Colonic mucosa (tissue), 4 donors: ENCODE results near the gene TEKT1. TPM values are rescaled to one million over a fixed set of nuclear protein-coding genes. Genes with fewer than 3 reads are reported as not detected.
A peak's percentile ranks its signal among the peaks of the same experiment; 100 is the strongest.

Experiments
- DNase-seq: peaks from one replicate; pipeline ENCODE4 v3.0.0-alpha.2; 2020
- H3K27ac ChIP-seq: fragments of 200-600 bp; one replicate; pipeline ENCODE4 v1.8.0; 2021
- H3K27me3 ChIP-seq: fragments of 200-600 bp; one replicate; pipeline ENCODE4 v1.8.0; 2021
- H3K36me3 ChIP-seq: fragments of 200-600 bp; one replicate; pipeline ENCODE4 v1.8.0; 2021
- H3K4me1 ChIP-seq: fragments of 200-600 bp; one replicate; pipeline ENCODE4 v1.8.0; 2021; ENCODE audit warnings: mild to moderate bottlenecking
- H3K4me3 ChIP-seq: fragments of 200-600 bp; one replicate; pipeline ENCODE4 v1.8.0; 2021
- H3K9ac ChIP-seq, 2 donors: one replicate each; pipeline ENCODE4 v1.7.0; 2013; ENCODE audit warnings: control low read depth in 2 of 2, low read depth in 2 of 2, low read length in 2 of 2
- H3K9me3 ChIP-seq: fragments of 200-600 bp; one replicate; pipeline ENCODE4 v1.8.0; 2021
- CTCF ChIP-seq: fragments of 200-600 bp; IDR thresholded peaks from one replicate; pipeline ENCODE4 v1.8.0; 2022; ENCODE audit warnings: antibody characterized with exemption, mild to moderate bottlenecking
- intact Hi-C: fragments of 100-400 bp; cut with DNase I; formaldehyde crosslinking; loops from one replicate; pipeline ENCODE4 v1.14.1; 2022
- total RNA-seq, 2 donors: library from RNA; stranded (reverse); fragmentation: NEBNext Ultra II Directional in 1 of 2; extraction: Animal tissue kit (Norgen Biotek cat#: 25700) in 1 of 2; gene quantifications; one replicate each; pipeline ENCODE4 v1.2.1, GENCODE V29; 2021
- donor health status: healthy.
- donor health status: DM: no; HTN: no; CAD: no.
- donor health status: DM: no; HTN: no; CAD: no.

The TEKT1 gene
- total RNA-seq, 2 donors from 2014 or later: not detected

DNA sequence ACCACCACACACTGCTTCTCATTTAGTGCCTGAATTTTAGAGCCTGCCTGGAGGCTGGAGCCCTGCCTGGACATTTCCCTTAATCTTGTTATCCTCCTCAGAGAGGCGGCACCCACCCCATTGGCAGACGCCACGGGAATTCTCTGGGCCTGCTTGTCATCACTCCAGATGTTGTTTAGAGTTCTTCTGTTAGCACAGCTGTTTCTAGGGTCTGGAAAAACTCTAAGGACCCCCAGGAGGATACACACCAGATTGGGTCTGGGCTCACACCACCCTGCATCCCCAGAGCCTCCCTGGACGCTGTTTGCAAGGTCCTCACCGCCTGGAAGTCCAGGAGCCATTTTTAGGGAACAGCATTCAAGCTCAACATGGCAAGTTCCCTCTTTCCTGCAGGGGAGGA is 76.2 kb downstream of the TEKT1 start:
- H3K27ac ChIP-seq: peak overlapping the region; percentile 82
- H3K9me3 ChIP-seq: no peaks in the 10 kb centered on the region
- intact Hi-C loops: no loop called here
- H3K27me3 ChIP-seq: no peaks in the 10 kb centered on the region
- peak overlapping the region; percentile 50 for H3K4me3 ChIP-seq
- no peaks in the 10 kb centered on the region for H3K36me3 ChIP-seq
- peak; percentile 39 for DNase-seq
- no peaks in the 10 kb centered on the region for H3K4me1 ChIP-seq
- H3K9ac ChIP-seq: peak overlapping the region; percentile 72 to 75
- TF ChIP-seq CTCF: no peak

- TF ChIP-seq CTCF: no peak
- no peak overlapping the region for H3K4me3 ChIP-seq
- H3K9ac ChIP-seq: no peak overlapping the region
- H3K27ac ChIP-seq: peak overlapping the region; percentile 73
- H3K36me3 ChIP-seq: no peaks in the 10 kb centered on the region
- H3K27me3 ChIP-seq: no peaks in the 10 kb centered on the region
- no peaks in the 10 kb centered on the region for H3K4me1 ChIP-seq
- H3K9me3 ChIP-seq: no peaks in the 10 kb centered on the region
- intact Hi-C loops: no loop called here
- DNase-seq: no peak
Measured at GRCh38 chr17:6753546-6753945, 78.0 kb downstream of the TEKT1 start.

- peak; percentile 33 for DNase-seq
- Histone ChIP-seq H3K4me1 (no peaks in the 10 kb centered on the region), H3K36me3 (no peaks in the 10 kb centered on the region), H3K27ac (peak overlapping the region; percentile 73), H3K9me3 (no peaks in the 10 kb centered on the region), H3K9ac (no peak overlapping the region), H3K4me3 (no peak overlapping the region), H3K27me3 (no peaks in the 10 kb centered on the region)
- TF ChIP-seq CTCF: no peak
- intact Hi-C loops: no loop called here
Measured at GRCh38 chr17:6753006-6753445, 78.5 kb downstream of the TEKT1 start.

GRCh38 chr17:6752068-6752909 is 79.2 kb downstream of the TEKT1 start:
- Histone ChIP-seq H3K36me3 (no peaks in the 10 kb centered on the region), H3K4me1 (no peaks in the 10 kb centered on the region), H3K4me3 (no peak overlapping the region), H3K27me3 (no peaks in the 10 kb centered on the region), H3K27ac (peak overlapping the region; percentile 73), H3K9ac (no peak overlapping the region), H3K9me3 (no peaks in the 10 kb centered on the region)
- no peak for TF ChIP-seq CTCF
- intact Hi-C loops: no loop called here
- no peak for DNase-seq

- no peaks in the 10 kb centered on the region for H3K27me3 ChIP-seq
- no peaks in the 10 kb centered on the region for H3K36me3 ChIP-seq
- no peak overlapping the region for H3K4me3 ChIP-seq
- no peak for DNase-seq
- intact Hi-C loops: no loop called here
- H3K27ac ChIP-seq: no peak overlapping the region
- no peaks in the 10 kb centered on the region for H3K4me1 ChIP-seq
- H3K9ac ChIP-seq: no peak overlapping the region
- H3K9me3 ChIP-seq: no peaks in the 10 kb centered on the region
- no peak for TF ChIP-seq CTCF
Measured at GRCh38 chr17:6749519-6749918, 82.0 kb downstream of the TEKT1 start.
